Smooth muscle cell of the brain vasculature (primary cell): Measurements from ENCODE around the gene ARID1B.
"Not testable (repeated sequence)": the region's sequence is repeated elsewhere in the genome, so short reads cannot be mapped to it uniquely, and the experiment has no call there.

Experiments used
- DNase-seq: peaks from one replicate; pipeline ENCODE4 v3.0.0-alpha.2; 2012; ENCODE audit warnings: low read depth, low spot score

The ARID1B gene

GRCh38 chr6:156933201-156934068, 156.3 kb downstream of the ARID1B start:
- no peak for DNase-seq

- DNase-seq: no peak
Measured at GRCh38 chr6:156934069-156934460, 156.9 kb downstream of the ARID1B start.

- DNase-seq: no peak
Measured at GRCh38 chr6:156935000-156935399, 157.8 kb downstream of the ARID1B start.

- DNase-seq: no peak
Measured at GRCh38 chr6:156938143-156938542, 161.0 kb downstream of the ARID1B start.

- no peak for DNase-seq
Measured at GRCh38 chr6:156940221-156940620, 163.0 kb downstream of the ARID1B start.

GRCh38 chr6:156942266-156942665, 165.1 kb downstream of the ARID1B start:
- no peak for DNase-seq

GRCh38 chr6:156943166-156943565, 166.0 kb downstream of the ARID1B start:
- no peak for DNase-seq

- DNase-seq: no peak
Measured at GRCh38 chr6:156943816-156944215, 166.6 kb downstream of the ARID1B start.

GRCh38 chr6:156944412-156944811, 167.2 kb downstream of the ARID1B start:
- DNase-seq: no peak

- not testable (repeated sequence) for DNase-seq
Measured at GRCh38 chr6:156945789-156946172, 168.6 kb downstream of the ARID1B start.

- no peak for DNase-seq
Measured at GRCh38 chr6:156946370-156946936, 169.3 kb downstream of the ARID1B start.

GRCh38 chr6:156948277-156948676, 171.1 kb downstream of the ARID1B start:
- DNase-seq: no peak

GRCh38 chr6:156948807-156949206, 171.6 kb downstream of the ARID1B start:
- DNase-seq: no peak

GRCh38 chr6:156949376-156949775, 172.2 kb downstream of the ARID1B start:
- DNase-seq: peak; percentile 12

- no peak for DNase-seq
Measured at GRCh38 chr6:156950084-156950483, 172.9 kb downstream of the ARID1B start.

- DNase-seq: no peak
Measured at GRCh38 chr6:156950531-156950930, 173.4 kb downstream of the ARID1B start.

- DNase-seq: no peak
Measured at GRCh38 chr6:156952401-156952800, 175.2 kb downstream of the ARID1B start.

- peak; percentile 9 for DNase-seq
Measured at GRCh38 chr6:156953127-156953478, 175.9 kb downstream of the ARID1B start.

GRCh38 chr6:156953479-156954146, 176.4 kb downstream of the ARID1B start:
- DNase-seq: peak; percentile 92

GRCh38 chr6:156954191-156954590, 177.0 kb downstream of the ARID1B start:
- DNase-seq: no peak

GRCh38 chr6:156954816-156955215, 177.6 kb downstream of the ARID1B start:
- no peak for DNase-seq

GRCh38 chr6:156955494-156956183, 178.5 kb downstream of the ARID1B start:
- no peak for DNase-seq
